SK-N-SH (cell line): Measurements from ENCODE around the gene PKNOX2. TPM values are rescaled to one million over a fixed set of nuclear protein-coding genes. Genes with fewer than 3 reads are reported as not detected.
A peak's percentile ranks its signal among the peaks of the same experiment; 100 is the strongest.

Experiments
- CTCF ChIA-PET: fragments of 300-600, 350-600 bp; formaldehyde crosslinking; extraction: SDS; loops from one replicate; lab custom pipeline; 2021; lab: Yijun Ruan, JAX
- POLR2A ChIA-PET: fragments of 350-600 bp; sonication (Branson Sonifier 250); formaldehyde crosslinking; extraction: SDS; loops from one replicate; lab custom pipeline; 2020; ENCODE audit warnings: antibody characterized with exemption, inconsistent platforms; lab: Yijun Ruan, JAX
- DNase-seq: peaks from one replicate; pipeline ENCODE4 v3.0.0; 2012
- H2AFZ ChIP-seq: fragments of 200-600 bp; sonication (generic); 2 replicates; pipeline ENCODE4 v1.8.1; 2016; ENCODE audit warnings: antibody characterized with exemption, mild to moderate bottlenecking, low read depth
- H3F3A ChIP-seq: fragments of 200-600 bp; sonication (generic); replicated peaks from 2 replicates; pipeline ENCODE3; 2016; ENCODE audit warnings: antibody characterized with exemption, mild to moderate bottlenecking; ENCODE audit not compliant: insufficient read depth
- H3K27ac ChIP-seq, 2 experiments: fragments of 200-500 bp in 1 of 2; fragments of 200-600 bp in 1 of 2; sonication (Bioruptor generic) in 1 of 2; sonication (generic), shearing (Covaris generic) in 1 of 2; 2 replicates each; pipeline versions ENCODE4 v1.5.1 to v1.6.1; 2014 to 2016; ENCODE audit warnings: low read depth in 2 of 2, inconsistent platforms in 1 of 2, low read length in 1 of 2, mild to moderate bottlenecking in 1 of 2, mixed read lengths in 1 of 2
- H3K27me3 ChIP-seq: fragments of 200-600 bp; sonication (generic), shearing (Covaris generic); 2 replicates; pipeline ENCODE4 v1.6.1; 2016; ENCODE audit warnings: mixed run types; ENCODE audit not compliant: insufficient read depth
- H3K36me3 ChIP-seq, 2 experiments: fragments of 200-500 bp in 1 of 2; fragments of 200-600 bp in 1 of 2; sonication (Bioruptor generic) in 1 of 2; sonication (generic) in 1 of 2; replicated peaks in 1 of 2; 2 replicates each; pipeline versions ENCODE3 to v1.5.1; 2014 to 2016; ENCODE audit warnings: low read length in 1 of 2, mild to moderate bottlenecking in 1 of 2; ENCODE audit not compliant: insufficient read depth in 2 of 2, control insufficient read depth in 1 of 2
- H3K4me1 ChIP-seq, 2 experiments: fragments of 200-500 bp in 1 of 2; fragments of 200-600 bp in 1 of 2; sonication (Bioruptor generic) in 1 of 2; sonication (generic), shearing (Covaris generic) in 1 of 2; 2 replicates each; pipeline versions ENCODE4 v1.5.1 to v1.6.1; 2014 to 2016; ENCODE audit warnings: low read depth in 1 of 2, low read length in 1 of 2, mixed run types in 1 of 2; ENCODE audit not compliant: insufficient read depth in 2 of 2, control insufficient read depth in 1 of 2
- H3K4me2 ChIP-seq: fragments of 200-600 bp; sonication (generic), shearing (Covaris generic); 2 replicates; pipeline ENCODE4 v1.6.1; 2017; ENCODE audit warnings: mixed run types
- H3K4me3 ChIP-seq, 2 experiments: fragments of 200-500 bp in 1 of 2; fragments of 200-600 bp in 1 of 2; sonication (Bioruptor generic) in 1 of 2; sonication (generic), shearing (Covaris generic) in 1 of 2; 2 replicates each; pipeline versions ENCODE4 v1.5.1 to v1.8.1; 2014 to 2016; ENCODE audit warnings: low read depth in 2 of 2, inconsistent platforms in 1 of 2, low read length in 1 of 2, mild to moderate bottlenecking in 1 of 2, mixed read lengths in 1 of 2, moderate library complexity in 1 of 2
- H3K79me2 ChIP-seq: fragments of 200-600 bp; sonication (generic); 2 replicates; pipeline ENCODE4 v1.8.1; 2017; ENCODE audit warnings: mild to moderate bottlenecking; ENCODE audit not compliant: insufficient read depth
- H3K9ac ChIP-seq: fragments of 200-600 bp; sonication (generic); 2 replicates; pipeline ENCODE4 v1.6.1; 2017; ENCODE audit warnings: mixed run types
- H3K9me2 ChIP-seq: fragments of 200-600 bp; sonication (generic); 2 replicates; pipeline ENCODE4 v1.6.1; 2017; ENCODE audit warnings: mixed run types
- H3K9me3 ChIP-seq: fragments of 200-600 bp; sonication (generic); 2 replicates; pipeline ENCODE4 v1.6.1; 2017; ENCODE audit warnings: mixed run types, mild to moderate bottlenecking, moderate library complexity
- H4K20me1 ChIP-seq: fragments of 200-600 bp; sonication (generic); 2 replicates; pipeline ENCODE4 v1.6.1; 2017; ENCODE audit warnings: mild to moderate bottlenecking, mixed run types; ENCODE audit not compliant: insufficient read depth
- CHD2 ChIP-seq: fragments of 150-350 bp; IDR thresholded peaks from 2 replicates; pipeline ENCODE4 v1.6.1; 2018; ENCODE audit warnings: low read length; ENCODE audit not compliant: partially characterized antibody
- CTCF ChIP-seq: fragments of 200-600 bp; sonication (generic); IDR thresholded peaks from 2 replicates; pipeline ENCODE4 v1.6.1; 2017; ENCODE audit warnings: antibody characterized with exemption, mild to moderate bottlenecking, moderate library complexity
- EP300 ChIP-seq, 2 experiments: IDR thresholded peaks; 2 replicates each; pipeline versions ENCODE4 v1.4.0 to v1.6.1; 2012; ENCODE audit warnings: borderline replicate concordance in 1 of 2, low read depth in 1 of 2, low read length in 1 of 2
- EZH2phosphoT487 ChIP-seq: fragments of 200-600 bp; sonication (generic); IDR thresholded peaks from 2 replicates; pipeline ENCODE4 v1.6.1; 2017; ENCODE audit warnings: low read depth, mixed run types, mild to moderate bottlenecking, antibody characterized with exemption, moderate library complexity, borderline replicate concordance
- FOSL2 ChIP-seq: IDR thresholded peaks from 2 replicates; pipeline ENCODE4 v1.4.0; 2012; ENCODE audit warnings: low read depth, mild to moderate bottlenecking, moderate library complexity, borderline replicate concordance
- FOXJ3 ChIP-seq: sonication (generic); formaldehyde crosslinking; IDR thresholded peaks from 2 replicates; pipeline ENCODE4 v1.5.1; 2020; ENCODE audit warnings: mild to moderate bottlenecking, missing genetic modification reagents
- FOXM1 ChIP-seq: IDR thresholded peaks from 2 replicates; pipeline ENCODE4 v1.4.0; 2012; ENCODE audit warnings: low read depth, mild to moderate bottlenecking
- IRF3 ChIP-seq: fragments of 150-350 bp; IDR thresholded peaks from 2 replicates; pipeline ENCODE4 v1.6.1; 2016; ENCODE audit warnings: mild to moderate bottlenecking, low read depth, low read length
- JUND ChIP-seq: IDR thresholded peaks from 2 replicates; pipeline ENCODE4 v1.4.0; 2012
- MAX ChIP-seq: IDR thresholded peaks from 2 replicates; pipeline ENCODE4 v1.4.0; 2012; ENCODE audit warnings: low read depth
- MEF2A ChIP-seq: IDR thresholded peaks from 2 replicates; pipeline ENCODE4 v1.4.0; 2012; ENCODE audit warnings: low read depth, borderline replicate concordance
- NFIC ChIP-seq: IDR thresholded peaks from 2 replicates; pipeline ENCODE4 v1.4.0; 2012; ENCODE audit warnings: borderline replicate concordance
- NRF1 ChIP-seq: IDR thresholded peaks from 2 replicates; pipeline ENCODE4 v1.6.1; 2012; ENCODE audit warnings: low read depth, mild to moderate bottlenecking, low read length
- PBX3 ChIP-seq: IDR thresholded peaks from 2 replicates; pipeline ENCODE4; 2012
- POLR2AphosphoS5 ChIP-seq: IDR thresholded peaks from 2 replicates; pipeline ENCODE4 v1.6.1; 2012; ENCODE audit warnings: low read depth, low read length
- RFX5 ChIP-seq: IDR thresholded peaks from 2 replicates; pipeline ENCODE4 v1.6.1; 2012; ENCODE audit warnings: mild to moderate bottlenecking, improper control_type of control experiment, low read length
- SIN3A ChIP-seq: IDR thresholded peaks from 2 replicates; pipeline ENCODE4 v1.6.1; 2012; ENCODE audit warnings: low read depth, mild to moderate bottlenecking, low read length, moderate library complexity, borderline replicate concordance
- TAF1 ChIP-seq: IDR thresholded peaks from 2 replicates; pipeline ENCODE4 v1.6.1; 2012; ENCODE audit warnings: low read depth, mild to moderate bottlenecking, low read length, moderate library complexity, borderline replicate concordance
- TCF12 ChIP-seq: IDR thresholded peaks from 2 replicates; pipeline ENCODE4 v1.4.0; 2012
- TEAD4 ChIP-seq: IDR thresholded peaks from 2 replicates; pipeline ENCODE4 v1.4.0; 2012; ENCODE audit warnings: mild to moderate bottlenecking, borderline replicate concordance; ENCODE audit not compliant: insufficient read depth
- WGBS: methylation state at CpG from one replicate; pipeline ENCODE4 v1.1.6; 2017; ENCODE audit warnings: low lambda C conversion rate; 5-methylcytosine and 5-hydroxymethylcytosine counted together
- polyA plus RNA-seq, 3 experiments: library from polyadenylated mRNA; depleted of rRNA; stranded (reverse); fragments of >200 nt; gene quantifications; 2 replicates each; pipeline ENCODE4 v1.2.3, GENCODE V29; 2012

The PKNOX2 gene
- polyA plus RNA-seq, 1 of the 3 experiments (the other 2 are of a cell fraction) = 0.02 TPM

- POLR2A ChIA-PET = interaction anchor here (0.9 kb wide), 1 partner anchor 49 kb away, joined by 4 read pairs; no protein-coding TSS in a partner anchor
- no peaks in the 10 kb centered on the region for H3F3A ChIP-seq
Observed at GRCh38 chr11:125140233-125140632, 24.3 kb upstream of the PKNOX2 start.

More at GRCh38 chr11:125140233-125140632, 24.3 kb upstream of the PKNOX2 start:
- no peak overlapping the region for H2AFZ ChIP-seq
- no peak for TF ChIP-seq NRF1
- no peak for TF ChIP-seq EZH2phosphoT487
- TF ChIP-seq SIN3A = no peak
- TF ChIP-seq FOSL2 = no peak
- no peak for TF ChIP-seq EP300 (IDR thresholded peaks at IDR 0.05; ENCODE audit: borderline replicate concordance in 1 of 2, low read depth in 1 of 2, low read length in 1 of 2)
- TF ChIP-seq PBX3 = no peak
- no peak for TF ChIP-seq IRF3
- TF ChIP-seq JUND = no peak
- TF ChIP-seq FOXJ3 (CRISPR knock-in tag) = no peak
- no peak for TF ChIP-seq CTCF
- no peak for TF ChIP-seq TAF1
- no peak for TF ChIP-seq MEF2A
- no peak for TF ChIP-seq CHD2
- TF ChIP-seq POLR2AphosphoS5 = no peak
- no peak for TF ChIP-seq RFX5
- no peak for TF ChIP-seq MAX
- TF ChIP-seq TEAD4 = no peak
- TF ChIP-seq NFIC = no peak
- no peak for TF ChIP-seq FOXM1
- TF ChIP-seq TCF12 = no peak
- H4K20me1 ChIP-seq = no peaks in the 10 kb centered on the region
- WGBS = 26% methylated on average over 6 of the region's 8 CpGs
- H3K4me2 ChIP-seq = no peak overlapping the region
- no peak overlapping the region for H3K27ac ChIP-seq
- no peak overlapping the region for H3K9ac ChIP-seq
- H3K4me3 ChIP-seq = no peak overlapping the region
- no peaks in the 10 kb centered on the region for H3K36me3 ChIP-seq
- no peaks in the 10 kb centered on the region; the same call in 1 of the 2 replicates for H3K27me3 ChIP-seq
- H3K9me2 ChIP-seq = no peaks in the 10 kb centered on the region
- no peaks in the 10 kb centered on the region for H3K9me3 ChIP-seq
- H3K4me1 ChIP-seq = peaks cover 0 to 13% of the 10 kb centered on the region in 2 experiments; a peak in 1 of 4 replicates
- CTCF ChIA-PET = interaction anchor here (0.6 to 5.2 kb wide), 25 partner anchors 8 to 289 kb away, joined by 3 to 147 read pairs (median 8); partner anchors contain the start of genes PKNOX2 and TMEM218
- DNase-seq = peak; percentile 64
- no peaks in the 10 kb centered on the region for H3K79me2 ChIP-seq
